MCF 10A (cell line): Measurements from ENCODE around the gene TCF7L2. TPM values are rescaled to one million over a fixed set of nuclear protein-coding genes. Genes with fewer than 3 reads are reported as not detected.

Experiments used
- BruUV-seq: library from RNA; stranded (reverse); fragments of 400-500 nt; replicated peaks from 2 replicates; lab custom pipeline; 2021; lab: Mats Ljungman, UMichigan
- CTCF ChIA-PET: fragments of 300-600 bp; sonication (Branson Sonifier 250); formaldehyde crosslinking; extraction: SDS; loops from one replicate; lab custom pipeline; 2021; ENCODE audit warnings: antibody characterized with exemption, inconsistent platforms; lab: Yijun Ruan, JAX
- POLR2A ChIA-PET: fragments of 300-600, 350-650 bp; sonication (Branson Sonifier 250); formaldehyde crosslinking; extraction: SDS; loops from one replicate; lab custom pipeline; 2020; ENCODE audit warnings: antibody characterized with exemption, inconsistent platforms; lab: Yijun Ruan, JAX
- DNase-seq: peaks from one replicate; pipeline ENCODE4 v3.0.0-alpha.2; 2018; ENCODE audit not compliant: unreplicated experiment
- H3K27ac Mint-ChIP-seq: one replicate; pipeline ENCODE4 v1.8.0; 2022; ENCODE audit warnings: mild to moderate bottlenecking, low read depth, mixed read lengths; ENCODE audit not compliant: unreplicated experiment
- H3K27me3 Mint-ChIP-seq: one replicate; pipeline ENCODE4 v1.8.0; 2022; ENCODE audit warnings: mixed read lengths; ENCODE audit not compliant: insufficient read depth, unreplicated experiment
- H3K36me3 Mint-ChIP-seq: one replicate; pipeline ENCODE4 v1.8.0; 2022; ENCODE audit warnings: mild to moderate bottlenecking, moderate library complexity, mixed read lengths; ENCODE audit not compliant: insufficient read depth, unreplicated experiment
- H3K4me1 Mint-ChIP-seq: one replicate; pipeline ENCODE4 v1.8.0; 2022; ENCODE audit warnings: mixed read lengths; ENCODE audit not compliant: insufficient read depth, unreplicated experiment
- H3K4me3 Mint-ChIP-seq: one replicate; pipeline ENCODE4 v1.8.0; 2022; ENCODE audit warnings: mild to moderate bottlenecking, moderate library complexity, mixed read lengths; ENCODE audit not compliant: unreplicated experiment
- H3K9me3 Mint-ChIP-seq: one replicate; pipeline ENCODE4 v1.8.0; 2022; ENCODE audit warnings: mixed read lengths; ENCODE audit not compliant: unreplicated experiment
- CTCF ChIP-seq: fragments of 200-600 bp; IDR thresholded peaks from one replicate; pipeline ENCODE4 v1.8.0; 2022; ENCODE audit warnings: antibody characterized with exemption, mild to moderate bottlenecking; ENCODE audit not compliant: unreplicated experiment
- intact Hi-C: fragments of 100-400 bp; cut with micrococcal nuclease; formaldehyde crosslinking; loops from 2 replicates; pipeline ENCODE4 v1.14.1; 2022
- total RNA-seq: library from RNA; stranded (reverse); gene quantifications from 2 replicates; pipeline ENCODE4 v1.2.3, GENCODE V29; 2022

TCF7L2 gene
- total RNA-seq, 1 experiment from 2014 or later = 25.2 TPM

GRCh38 chr10:113045147-113046055, 95.4 kb downstream of the TCF7L2 start:
- peak overlapping the region; percentile 32 for H3K4me3 Mint-ChIP-seq
- H3K27me3 Mint-ChIP-seq = no peaks in the 10 kb centered on the region
- peak overlapping the region; percentile 71 for H3K27ac Mint-ChIP-seq
- no peaks in the 10 kb centered on the region for H3K9me3 Mint-ChIP-seq
- no peak for TF ChIP-seq CTCF
- H3K36me3 Mint-ChIP-seq = peaks cover 21% of the 10 kb centered on the region
- H3K4me1 Mint-ChIP-seq = peaks cover 69% of the 10 kb centered on the region
- no TSS peak for BruUV-seq
- peak; percentile 89 for DNase-seq
- POLR2A ChIA-PET = interaction anchor here (0.7 to 2.2 kb wide), 7 partner anchors 8 to 670 kb away, joined by 3 to 25 read pairs (median 4); partner anchors contain the start of gene TCF7L2
- CTCF ChIA-PET = interaction anchor here (0.9 to 1.0 kb wide), 2 partner anchors 11 to 80 kb away, joined by 3 to 4 read pairs; no protein-coding TSS in a partner anchor
- intact Hi-C loops = loop anchor here (2.0 kb wide), 1 partner anchor 41 kb away; no protein-coding TSS in a partner anchor

GRCh38 chr10:113047151-113047550, 97.1 kb downstream of the TCF7L2 start:
- H3K27me3 Mint-ChIP-seq = no peaks in the 10 kb centered on the region
- peaks cover 63% of the 10 kb centered on the region for H3K4me1 Mint-ChIP-seq
- peaks cover 13% of the 10 kb centered on the region for H3K36me3 Mint-ChIP-seq
- no peaks in the 10 kb centered on the region for H3K9me3 Mint-ChIP-seq
- peak overlapping the region; percentile 71 for H3K27ac Mint-ChIP-seq
- ChIA-PET POLR2A (interaction anchor here (0.8 to 2.5 kb wide), 8 partner anchors 10 to 131 kb away, joined by 3 to 25 read pairs (median 4); partner anchors contain the start of gene TCF7L2), CTCF (no interaction called here)
- intact Hi-C loops = loop anchor here (2.0 kb wide), 1 partner anchor 40 kb away; no protein-coding TSS in a partner anchor
- TF ChIP-seq CTCF = no peak
- no peak overlapping the region for H3K4me3 Mint-ChIP-seq
- BruUV-seq = no TSS peak
- DNase-seq = no peak

- POLR2A ChIA-PET = interaction anchor here (0.6 to 2.5 kb wide), 10 partner anchors 9 to 525 kb away, joined by 3 to 9 read pairs (median 3); no protein-coding TSS in a partner anchor
- Mint-ChIP-seq H3K27me3 (no peaks in the 10 kb centered on the region), H3K9me3 (no peaks in the 10 kb centered on the region), H3K36me3 (peaks cover 9% of the 10 kb centered on the region), H3K4me1 (peaks cover 61% of the 10 kb centered on the region), H3K4me3 (peak overlapping the region; percentile 22), H3K27ac (peak overlapping the region; percentile 71)
- DNase-seq = peak; percentile 72
- CTCF ChIA-PET = interaction anchor here (0.6 kb wide), 1 partner anchor 20 kb away, joined by 6 read pairs; no protein-coding TSS in a partner anchor
- intact Hi-C loops = loop anchor here (2.0 kb wide), 1 partner anchor 39 kb away; no protein-coding TSS in a partner anchor
- TF ChIP-seq CTCF = no peak
- no TSS peak for BruUV-seq
These were observed 97.5 kb downstream of the TCF7L2 start for GRCh38 chr10:113047605-113047962.
